HepG2 (cell line): ENCODE data around the gene SPATA33. TPM values are rescaled to one million over a fixed set of nuclear protein-coding genes. Genes with fewer than 3 reads are reported as not detected.
A peak's percentile ranks its signal among the peaks of the same experiment; 100 is the strongest.

Source experiments
- ADNP ChIP-seq: sonication (generic); formaldehyde crosslinking; IDR thresholded peaks from 2 replicates; pipeline ENCODE4 v1.4.0; 2020; ENCODE audit warnings: missing genetic modification reagents
- ATF5 ChIP-seq: sonication (generic); formaldehyde crosslinking; IDR thresholded peaks from 2 replicates; pipeline ENCODE4 v1.4.0; 2020; ENCODE audit warnings: mild to moderate bottlenecking, low read depth, missing genetic modification reagents
- ERF ChIP-seq: IDR thresholded peaks from 2 replicates; pipeline ENCODE4 v1.6.1; 2018; ENCODE audit warnings: missing biosample characterization, missing genetic modification reagents
- FIP1L1 ChIP-seq: fragments of 200-400 bp; formaldehyde crosslinking; IDR thresholded peaks from 2 replicates; pipeline ENCODE4 v1.6.1; 2018; ENCODE audit warnings: low read depth, mild to moderate bottlenecking, low read length, moderate library complexity, borderline replicate concordance; ENCODE audit not compliant: insufficient read depth
- GRHL1 ChIP-seq: sonication (generic); formaldehyde crosslinking; conservative IDR thresholded peaks from 2 replicates; pipeline ENCODE4 v1.8.0; 2022; ENCODE audit warnings: missing genetic modification reagents
- MIER3 ChIP-seq: IDR thresholded peaks from 2 replicates; pipeline ENCODE4 v1.6.1; 2016; ENCODE audit warnings: missing compliant biosample characterization, borderline replicate concordance
- STAT6 ChIP-seq: sonication (generic); formaldehyde crosslinking; IDR thresholded peaks from 2 replicates; pipeline ENCODE4 v1.4.0; 2020; ENCODE audit warnings: missing genetic modification reagents, mild to moderate bottlenecking, borderline replicate concordance
- ZNF367 ChIP-seq: sonication (generic); formaldehyde crosslinking; IDR thresholded peaks from 2 replicates; pipeline ENCODE4 v1.4.0; 2020; ENCODE audit warnings: missing genetic modification reagents, borderline replicate concordance
- ZNF496 ChIP-seq: sonication (generic); formaldehyde crosslinking; IDR thresholded peaks from 2 replicates; pipeline ENCODE4 v1.8.1; 2023; ENCODE audit warnings: mild to moderate bottlenecking, moderate library complexity, missing genetic modification reagents; ENCODE audit not compliant: insufficient replicate concordance
- polyA plus RNA-seq, 8 experiments: library from polyadenylated mRNA; depleted of rRNA in 3 of 8; stranded (reverse) in 7 of 8; unstranded in 1 of 8; fragments of >200 nt; fragmentation: Illumina TruSeq in 4 of 8; extraction: Trizol in 4 of 8; gene quantifications; 2 replicates each; pipeline versions ENCODE4 v1.2.1 to v1.2.3, GENCODE V29; 2011 to 2016; ENCODE audit warnings: low read depth in 4 of 8, missing spikeins in 1 of 8, mixed read lengths in 1 of 8; ENCODE audit not compliant: insufficient read depth in 1 of 8
- total RNA-seq, 5 experiments: library from RNA; depleted of rRNA; stranded (reverse); fragments of >200 nt; fragmentation: Illumina TruSeq; extraction: Trizol; gene quantifications; 2 replicates each; pipeline ENCODE4 v1.2.3, GENCODE V29; 2016; ENCODE audit warnings: low read depth in 1 of 5
- TF ChIP-seq, protein P1 (sequence below): sonication (generic); formaldehyde crosslinking; IDR thresholded peaks from 2 replicates; pipeline ENCODE4 v1.4.0; 2020; ENCODE audit warnings: mild to moderate bottlenecking, missing genetic modification reagents, borderline replicate concordance
- TF ChIP-seq, protein P2 (sequence below): sonication (generic); formaldehyde crosslinking; IDR thresholded peaks from 2 replicates; pipeline ENCODE4 v1.4.0; 2020; ENCODE audit warnings: missing genetic modification reagents
- TF ChIP-seq, protein P3 (sequence below): sonication (generic); formaldehyde crosslinking; IDR thresholded peaks from 2 replicates; pipeline ENCODE4 v1.4.0; 2020; ENCODE audit warnings: missing genetic modification reagents, mild to moderate bottlenecking, borderline replicate concordance

The SPATA33 gene
- total and polyA plus RNA-seq, 2 of the 13 experiments (the other 11 are each of a cell fraction or from before 2014, with no cell fraction given) = 5.7 to 11.0 TPM

- peak; percentile 97 for TF ChIP-seq STAT6
- peak; percentile 99; the same call in 1 of the 2 replicates for TF ChIP-seq ATF5 (CRISPR knock-in tag)
- TF ChIP-seq, protein P1, sequence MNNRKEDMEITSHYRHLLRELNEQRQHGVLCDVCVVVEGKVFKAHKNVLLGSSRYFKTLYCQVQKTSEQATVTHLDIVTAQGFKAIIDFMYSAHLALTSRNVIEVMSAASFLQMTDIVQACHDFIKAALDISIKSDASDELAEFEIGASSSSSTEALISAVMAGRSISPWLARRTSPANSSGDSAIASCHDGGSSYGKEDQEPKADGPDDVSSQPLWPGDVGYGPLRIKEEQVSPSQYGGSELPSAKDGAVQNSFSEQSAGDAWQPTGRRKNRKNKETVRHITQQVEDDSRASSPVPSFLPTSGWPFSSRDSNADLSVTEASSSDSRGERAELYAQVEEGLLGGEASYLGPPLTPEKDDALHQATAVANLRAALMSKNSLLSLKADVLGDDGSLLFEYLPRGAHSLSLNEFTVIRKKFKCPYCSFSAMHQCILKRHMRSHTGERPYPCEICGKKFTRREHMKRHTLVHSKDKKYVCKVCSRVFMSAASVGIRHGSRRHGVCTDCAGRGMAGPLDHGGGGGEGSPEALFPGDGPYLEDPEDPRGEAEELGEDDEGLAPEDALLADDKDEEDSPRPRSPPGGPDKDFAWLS = no peak
- TF ChIP-seq, protein P2, sequence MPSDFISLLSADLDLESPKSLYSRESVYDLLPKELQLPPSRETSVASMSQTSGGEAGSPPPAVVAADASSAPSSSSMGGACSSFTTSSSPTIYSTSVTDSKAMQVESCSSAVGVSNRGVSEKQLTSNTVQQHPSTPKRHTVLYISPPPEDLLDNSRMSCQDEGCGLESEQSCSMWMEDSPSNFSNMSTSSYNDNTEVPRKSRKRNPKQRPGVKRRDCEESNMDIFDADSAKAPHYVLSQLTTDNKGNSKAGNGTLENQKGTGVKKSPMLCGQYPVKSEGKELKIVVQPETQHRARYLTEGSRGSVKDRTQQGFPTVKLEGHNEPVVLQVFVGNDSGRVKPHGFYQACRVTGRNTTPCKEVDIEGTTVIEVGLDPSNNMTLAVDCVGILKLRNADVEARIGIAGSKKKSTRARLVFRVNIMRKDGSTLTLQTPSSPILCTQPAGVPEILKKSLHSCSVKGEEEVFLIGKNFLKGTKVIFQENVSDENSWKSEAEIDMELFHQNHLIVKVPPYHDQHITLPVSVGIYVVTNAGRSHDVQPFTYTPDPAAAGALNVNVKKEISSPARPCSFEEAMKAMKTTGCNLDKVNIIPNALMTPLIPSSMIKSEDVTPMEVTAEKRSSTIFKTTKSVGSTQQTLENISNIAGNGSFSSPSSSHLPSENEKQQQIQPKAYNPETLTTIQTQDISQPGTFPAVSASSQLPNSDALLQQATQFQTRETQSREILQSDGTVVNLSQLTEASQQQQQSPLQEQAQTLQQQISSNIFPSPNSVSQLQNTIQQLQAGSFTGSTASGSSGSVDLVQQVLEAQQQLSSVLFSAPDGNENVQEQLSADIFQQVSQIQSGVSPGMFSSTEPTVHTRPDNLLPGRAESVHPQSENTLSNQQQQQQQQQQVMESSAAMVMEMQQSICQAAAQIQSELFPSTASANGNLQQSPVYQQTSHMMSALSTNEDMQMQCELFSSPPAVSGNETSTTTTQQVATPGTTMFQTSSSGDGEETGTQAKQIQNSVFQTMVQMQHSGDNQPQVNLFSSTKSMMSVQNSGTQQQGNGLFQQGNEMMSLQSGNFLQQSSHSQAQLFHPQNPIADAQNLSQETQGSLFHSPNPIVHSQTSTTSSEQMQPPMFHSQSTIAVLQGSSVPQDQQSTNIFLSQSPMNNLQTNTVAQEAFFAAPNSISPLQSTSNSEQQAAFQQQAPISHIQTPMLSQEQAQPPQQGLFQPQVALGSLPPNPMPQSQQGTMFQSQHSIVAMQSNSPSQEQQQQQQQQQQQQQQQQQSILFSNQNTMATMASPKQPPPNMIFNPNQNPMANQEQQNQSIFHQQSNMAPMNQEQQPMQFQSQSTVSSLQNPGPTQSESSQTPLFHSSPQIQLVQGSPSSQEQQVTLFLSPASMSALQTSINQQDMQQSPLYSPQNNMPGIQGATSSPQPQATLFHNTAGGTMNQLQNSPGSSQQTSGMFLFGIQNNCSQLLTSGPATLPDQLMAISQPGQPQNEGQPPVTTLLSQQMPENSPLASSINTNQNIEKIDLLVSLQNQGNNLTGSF = peak; percentile 94
- peak; percentile 99 for TF ChIP-seq ERF (CRISPR knock-in tag)
- TF ChIP-seq GRHL1 = no peak
- TF ChIP-seq MIER3 (CRISPR knock-in tag) = peak; percentile 97
- TF ChIP-seq ADNP (CRISPR knock-in tag) = peak; percentile 71; the same call in 1 of the 2 replicates
- TF ChIP-seq ZNF496 = no peak
- peak; percentile 97 for TF ChIP-seq ZNF367
- TF ChIP-seq FIP1L1 = 0 out of 2 replicates have a peak, but pooled peaks have one; percentile 86
- TF ChIP-seq, protein P3, sequence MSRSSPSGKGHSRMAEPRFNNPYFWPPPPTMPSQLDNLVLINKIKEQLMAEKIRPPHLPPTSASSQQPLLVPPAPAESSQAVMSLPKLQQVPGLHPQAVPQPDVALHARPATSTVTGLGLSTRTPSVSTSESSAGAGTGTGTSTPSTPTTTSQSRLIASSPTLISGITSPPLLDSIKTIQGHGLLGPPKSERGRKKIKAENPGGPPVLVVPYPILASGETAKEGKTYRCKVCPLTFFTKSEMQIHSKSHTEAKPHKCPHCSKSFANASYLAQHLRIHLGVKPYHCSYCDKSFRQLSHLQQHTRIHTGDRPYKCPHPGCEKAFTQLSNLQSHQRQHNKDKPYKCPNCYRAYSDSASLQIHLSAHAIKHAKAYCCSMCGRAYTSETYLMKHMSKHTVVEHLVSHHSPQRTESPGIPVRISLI (CRISPR knock-in tag) = peak; percentile 80
Observed at GRCh38 chr16:89687092-89687940, 29.7 kb downstream of the SPATA33 start (continued).
